Activated CD8-positive, alpha-beta memory T cell treated with anti-CD3 and anti-CD28 coated beads, Interleukin-2, amount 50 U/mL, for 48 hours (primary cell): ENCODE data around the gene PRRT4.
A peak's percentile ranks its signal among the peaks of the same experiment; 100 is the strongest.

Experiments used
- DNase-seq: peaks from one replicate; pipeline ENCODE4 v3.0.0-alpha.2; 2020

The PRRT4 gene

DNA sequence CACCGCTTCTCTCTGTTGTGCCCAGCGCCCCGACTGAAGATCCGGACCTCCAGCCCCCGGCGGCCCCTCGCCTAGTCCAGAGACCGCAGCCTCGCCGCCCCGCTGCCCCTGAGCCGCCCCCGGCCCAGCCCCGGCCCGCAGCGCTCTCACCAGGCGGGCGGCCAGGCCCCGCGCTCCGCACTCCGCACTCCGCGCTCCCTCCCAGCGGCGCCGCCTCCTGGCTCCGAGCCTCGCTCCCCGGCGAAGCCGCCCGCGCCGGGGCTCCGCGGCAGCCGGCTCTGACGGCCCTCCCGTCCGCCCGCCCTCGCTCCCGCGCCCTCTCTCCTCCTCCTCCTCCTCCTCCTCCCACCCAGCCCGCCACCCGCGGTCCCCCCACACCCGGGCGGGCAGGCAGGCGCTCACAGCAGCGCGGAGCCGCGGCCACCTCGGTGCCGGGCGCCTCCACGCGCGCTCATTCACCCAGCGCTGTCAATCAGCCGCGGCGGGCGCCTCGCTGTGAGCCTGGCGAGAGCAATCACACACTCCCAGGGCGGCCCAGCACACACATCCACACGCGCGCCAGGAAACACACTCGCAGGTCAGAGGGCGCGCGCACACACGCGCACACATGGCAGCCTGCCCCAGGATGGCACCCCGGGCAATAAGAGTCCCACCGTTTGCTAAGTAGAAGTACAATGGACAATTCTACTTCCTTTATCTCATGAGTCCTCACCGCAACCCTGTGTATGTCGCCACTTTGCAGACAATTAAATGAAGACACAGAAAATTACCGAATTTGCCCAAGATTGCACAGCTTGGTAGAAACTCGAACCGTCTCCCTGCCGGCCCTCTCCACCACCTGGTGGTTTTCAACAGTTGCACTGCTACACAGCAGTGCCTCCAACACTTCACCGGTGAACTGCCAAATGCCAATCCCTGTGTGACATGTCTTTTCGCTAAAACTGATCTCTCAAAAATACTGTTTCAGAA, at the start of gene PRRT4:
PRRT4 (minus strand) TSS at position 280 of the 969 bp plus-strand sequence.
- peak; percentile 63 for DNase-seq

DNA sequence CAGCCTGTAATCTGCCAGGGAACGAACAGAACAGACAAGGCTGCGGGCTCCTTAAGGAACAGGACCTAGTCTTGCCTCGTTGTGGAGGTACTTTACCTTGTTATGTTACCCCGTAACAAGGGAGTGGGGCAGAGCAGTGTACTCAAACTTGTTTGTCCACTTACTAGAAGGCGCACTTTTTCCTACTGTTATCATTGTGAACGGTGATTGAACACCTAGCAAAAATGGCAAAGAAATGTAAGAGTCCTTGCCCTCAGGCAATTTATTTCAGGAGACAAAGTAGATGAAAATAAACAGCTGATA, 48.9 kb upstream of the PRRT4 start:
- no peak for DNase-seq

DNA sequence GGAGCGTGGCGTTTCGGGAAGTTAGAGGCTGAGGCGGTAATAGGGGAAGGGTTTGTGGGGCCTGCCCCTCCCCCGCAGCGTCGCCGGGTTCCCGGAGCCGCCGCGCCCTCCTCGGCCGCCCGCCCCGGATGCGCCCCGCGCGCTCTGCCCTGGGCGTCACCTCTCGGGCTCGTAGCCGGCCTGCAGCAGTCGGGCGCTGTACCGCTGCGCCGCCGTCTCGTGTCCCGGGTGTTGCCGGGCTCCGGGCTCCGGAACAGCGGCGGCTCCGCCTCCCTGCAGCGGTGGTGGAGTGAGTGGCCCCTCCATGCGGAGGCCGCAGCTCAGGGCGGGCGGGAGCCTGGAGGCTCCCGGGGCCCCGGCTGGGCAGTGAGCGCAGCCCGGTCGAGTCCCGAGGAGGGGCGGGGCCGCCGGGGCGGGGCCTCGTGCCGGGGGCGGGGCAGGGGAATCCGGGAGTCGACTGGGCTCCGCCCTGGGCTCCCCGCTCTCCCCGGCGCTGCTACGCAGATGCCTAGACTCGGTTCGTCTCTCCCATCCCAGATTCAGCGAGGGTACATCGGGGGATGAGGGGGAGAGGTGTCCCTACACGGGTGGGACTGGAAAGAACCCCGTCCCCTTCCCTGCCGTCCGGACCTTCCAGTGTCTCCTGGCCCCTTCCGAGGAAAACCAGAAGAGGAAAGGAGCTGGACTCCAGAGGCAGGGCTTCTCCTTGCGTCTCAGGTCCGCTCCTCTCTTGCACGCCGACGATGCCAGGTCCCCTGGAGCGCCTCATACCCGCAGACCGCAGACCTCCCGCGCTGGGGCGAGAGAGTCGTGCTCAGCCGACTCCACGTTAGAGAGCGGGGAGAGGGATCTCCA, 48.3 kb upstream of the PRRT4 start, which contains the start of gene IMPDH1:
IMPDH1 (minus strand) TSS at position 387 of the 855 bp plus-strand sequence; CDS start at position 306, 81 bp downstream.
- peak; percentile 95 for DNase-seq

DNA sequence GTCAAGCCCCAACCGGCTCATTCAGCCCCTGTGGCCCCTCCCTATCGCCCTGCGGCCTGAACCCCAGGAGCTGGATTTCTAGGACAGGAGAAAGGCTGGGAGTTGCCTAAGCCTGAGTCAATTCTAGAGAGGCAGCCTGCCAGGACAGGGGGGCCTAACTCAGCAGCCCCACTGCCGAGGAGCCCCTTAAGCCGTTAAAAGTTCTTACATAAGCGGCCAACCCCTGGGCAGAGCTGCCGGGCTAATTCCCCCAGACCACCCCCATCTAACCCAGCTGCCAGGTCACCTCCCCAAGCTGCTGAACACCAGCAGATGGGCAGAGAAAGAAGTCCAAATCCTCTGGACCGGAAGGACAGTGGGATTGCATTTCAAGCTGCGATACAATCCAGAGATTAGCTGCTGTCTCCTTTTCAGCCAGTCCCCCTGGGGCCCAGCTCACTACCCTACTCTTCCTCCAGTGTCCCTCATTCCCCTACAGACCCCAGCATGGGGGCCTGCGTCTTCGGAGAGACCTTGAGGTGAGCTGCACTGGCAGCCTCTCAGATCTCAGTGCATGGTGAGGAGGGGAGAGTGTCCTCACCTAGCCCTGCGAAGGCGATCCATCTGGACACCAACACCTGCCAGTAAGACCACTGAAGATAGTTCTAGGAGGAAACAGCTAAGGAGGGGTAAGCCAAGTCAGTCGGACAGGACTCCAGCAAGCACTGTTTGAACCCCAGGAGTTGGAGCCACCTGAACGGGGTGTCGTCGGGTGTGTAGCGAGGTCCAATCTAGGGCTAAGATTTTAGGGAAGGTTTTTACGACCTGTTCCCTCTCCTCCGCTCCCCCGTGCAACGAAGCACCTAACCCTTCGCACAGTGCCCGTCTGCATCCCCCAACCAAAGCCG, 47.5 kb upstream of the PRRT4 start:
- DNase-seq = no peak

DNA sequence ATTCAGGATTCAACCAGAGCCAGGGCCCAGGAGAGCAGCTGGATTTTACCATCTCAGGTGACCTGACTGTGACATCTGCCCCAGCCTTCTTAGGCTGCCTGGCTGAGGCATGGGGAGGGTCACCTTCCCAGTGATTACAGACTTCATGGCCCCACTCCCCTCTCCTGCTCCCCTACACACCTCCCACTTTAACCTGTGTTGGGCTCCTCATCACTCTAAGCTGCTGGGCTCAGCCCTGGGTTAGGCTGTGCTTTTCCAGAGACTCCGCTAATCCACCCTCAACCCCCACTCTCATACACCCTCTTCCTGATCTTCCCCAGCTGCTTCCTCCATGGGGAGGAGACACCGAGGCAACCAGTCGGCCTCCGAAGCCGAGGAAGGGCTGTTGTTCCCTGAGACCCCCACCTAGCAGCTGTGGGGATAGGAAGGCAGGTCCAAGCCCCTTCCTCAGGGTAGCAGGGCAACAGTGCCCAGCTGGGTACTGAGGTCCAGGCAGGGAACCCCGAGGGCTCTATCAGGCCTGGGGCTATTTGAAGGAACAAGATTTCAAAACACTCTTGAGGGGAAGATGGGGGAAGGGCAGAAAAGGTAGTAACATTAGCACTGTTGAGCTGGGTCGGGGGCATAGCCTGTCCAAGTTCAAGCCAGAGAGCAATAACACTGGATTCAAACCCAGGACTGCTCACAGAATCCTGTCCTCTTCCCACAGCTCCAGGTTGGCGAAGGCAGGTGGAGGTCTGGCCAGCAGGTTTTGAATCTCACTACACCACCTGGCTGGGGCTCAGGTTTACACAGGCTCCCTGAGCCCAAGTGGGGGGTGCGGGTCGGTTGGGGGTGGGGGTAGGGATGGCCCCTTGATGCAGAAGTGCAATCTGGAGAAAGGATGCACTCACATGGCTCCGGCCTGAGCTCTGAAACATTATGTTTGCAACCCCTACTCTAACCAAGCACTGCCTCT, 46.5 kb upstream of the PRRT4 start:
- DNase-seq = no peak

DNA sequence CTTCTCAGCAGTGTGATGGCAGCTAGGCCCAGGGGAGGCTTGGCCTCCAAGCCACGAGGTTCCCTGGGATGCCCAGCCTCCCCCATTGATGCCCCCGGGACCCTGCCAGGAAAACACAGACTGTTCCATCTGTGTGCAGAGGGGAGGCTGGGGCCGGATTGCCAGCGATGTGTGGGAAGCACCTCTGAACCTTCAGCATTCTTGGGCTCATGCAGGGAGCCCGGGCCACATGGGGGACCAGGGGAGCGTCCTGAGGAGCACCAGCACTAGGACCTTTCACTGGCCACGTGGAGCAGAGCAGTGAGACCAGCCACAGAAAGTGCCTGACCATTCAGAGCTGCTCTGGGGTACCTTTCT, 45.7 kb upstream of the PRRT4 start:
- no peak for DNase-seq

DNA sequence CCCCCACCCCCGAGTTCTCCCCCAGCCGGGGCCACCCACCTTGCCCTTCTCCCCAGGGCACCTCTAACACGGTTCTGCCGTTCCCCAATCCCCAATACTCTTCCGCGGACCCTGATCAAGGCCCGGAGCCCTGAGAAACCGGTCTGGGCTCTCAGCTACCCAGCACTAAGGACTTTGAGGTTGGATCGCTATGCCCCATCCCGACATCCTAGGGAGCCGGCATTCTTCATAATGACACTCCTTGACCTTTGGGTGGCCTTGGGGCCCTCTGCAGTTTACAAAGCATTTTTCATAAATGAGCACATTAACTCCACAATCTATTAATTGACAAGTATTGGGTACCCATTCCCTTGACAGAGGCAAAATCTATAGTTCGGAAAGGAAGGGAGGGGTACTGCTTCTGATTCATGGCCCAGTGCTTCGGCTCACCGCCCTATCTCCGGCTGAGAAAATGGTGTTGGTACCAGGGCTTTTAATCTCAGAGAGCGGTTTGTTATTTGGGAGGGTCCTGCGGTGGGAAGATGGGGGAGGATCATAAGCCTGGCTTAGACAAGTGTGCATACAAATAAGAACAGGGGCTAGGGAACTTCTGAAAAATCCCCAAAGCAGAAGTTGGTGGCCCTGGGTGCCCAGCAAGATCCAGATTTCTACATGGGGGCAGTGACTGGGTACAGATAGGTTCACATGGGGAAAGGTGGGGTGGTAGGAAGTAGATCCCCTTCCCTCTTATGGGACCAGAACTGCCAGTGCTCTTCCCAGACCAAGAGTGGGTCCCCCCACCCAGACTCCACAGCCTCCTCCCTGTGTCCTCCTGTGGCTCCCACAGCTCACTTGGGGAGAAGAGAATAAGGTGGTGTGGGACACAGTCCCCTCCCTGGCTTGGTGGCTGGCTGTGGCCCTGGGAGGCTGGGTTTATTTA, 45.1 kb upstream of the PRRT4 start:
- no peak for DNase-seq

DNA sequence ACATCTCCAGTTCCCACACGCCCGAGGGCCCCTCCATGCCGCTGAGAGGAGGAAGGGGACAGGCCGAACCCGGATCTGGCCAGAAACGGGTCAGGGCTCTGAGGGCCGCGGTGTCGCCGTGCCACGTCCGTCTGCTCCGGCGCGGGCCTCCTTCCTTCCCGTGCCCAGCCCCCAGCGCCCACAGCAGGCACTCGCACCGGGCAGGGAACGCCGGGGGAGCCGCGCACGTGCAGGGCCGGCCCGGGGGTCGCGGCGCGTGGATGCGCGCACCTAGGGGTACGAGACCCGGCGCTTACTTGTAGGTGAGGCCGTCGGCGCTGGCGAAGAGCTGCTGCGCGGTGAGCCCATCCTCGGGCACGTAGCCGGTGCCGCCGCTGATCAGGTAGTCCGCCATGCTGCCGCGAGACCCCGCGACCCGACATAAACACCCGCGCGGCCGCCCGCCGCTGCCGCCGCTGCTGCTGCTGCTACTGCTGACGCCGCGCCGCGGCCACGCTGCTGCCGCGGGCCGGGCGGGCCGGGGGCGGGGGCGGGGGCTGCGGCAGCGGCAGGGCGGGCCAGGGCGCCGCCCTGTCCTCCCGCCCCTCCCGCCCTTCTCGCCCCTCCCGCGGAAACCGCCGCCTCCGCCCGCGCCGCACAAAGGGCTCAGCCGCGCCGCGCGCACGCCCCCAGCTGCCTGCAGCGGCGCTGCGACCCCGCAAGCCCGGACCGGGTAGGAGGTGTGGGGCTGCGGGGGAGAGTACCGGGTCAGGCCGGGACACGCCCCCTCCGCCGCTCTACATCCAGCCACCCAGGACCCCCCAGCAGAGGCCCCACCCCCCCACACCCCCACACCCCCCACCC, 44.2 kb upstream of the PRRT4 start:
- DNase-seq = peak; percentile 74

DNA sequence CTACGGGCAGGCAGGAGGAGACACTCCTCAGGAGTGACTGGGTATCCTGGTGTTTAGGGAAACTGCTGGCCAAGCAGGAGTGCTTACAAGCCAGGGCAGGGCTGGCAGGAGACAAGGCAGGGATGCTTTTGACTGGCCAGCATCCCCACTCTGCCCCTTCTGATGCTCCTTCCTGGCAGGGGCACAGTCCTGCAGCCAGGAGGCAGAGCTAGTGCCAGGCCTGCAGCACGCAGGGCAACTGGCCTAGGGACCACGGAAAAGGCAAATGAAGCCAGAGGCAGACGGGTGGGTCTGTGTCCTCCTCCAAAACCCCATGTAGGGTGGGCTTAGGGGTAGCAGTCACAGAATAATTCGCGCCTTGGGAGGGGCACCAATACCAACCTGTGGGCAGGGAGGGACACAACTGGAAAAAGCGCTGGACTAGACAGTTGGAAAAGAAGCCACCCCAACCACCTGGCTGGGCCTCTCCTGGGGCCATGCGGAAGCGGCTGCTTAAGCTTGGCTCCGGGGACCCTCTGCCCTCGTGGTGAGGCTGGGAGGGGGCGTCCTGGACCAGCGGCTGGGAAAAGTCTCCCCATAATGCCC, 43.5 kb upstream of the PRRT4 start:
- no peak for DNase-seq

DNA sequence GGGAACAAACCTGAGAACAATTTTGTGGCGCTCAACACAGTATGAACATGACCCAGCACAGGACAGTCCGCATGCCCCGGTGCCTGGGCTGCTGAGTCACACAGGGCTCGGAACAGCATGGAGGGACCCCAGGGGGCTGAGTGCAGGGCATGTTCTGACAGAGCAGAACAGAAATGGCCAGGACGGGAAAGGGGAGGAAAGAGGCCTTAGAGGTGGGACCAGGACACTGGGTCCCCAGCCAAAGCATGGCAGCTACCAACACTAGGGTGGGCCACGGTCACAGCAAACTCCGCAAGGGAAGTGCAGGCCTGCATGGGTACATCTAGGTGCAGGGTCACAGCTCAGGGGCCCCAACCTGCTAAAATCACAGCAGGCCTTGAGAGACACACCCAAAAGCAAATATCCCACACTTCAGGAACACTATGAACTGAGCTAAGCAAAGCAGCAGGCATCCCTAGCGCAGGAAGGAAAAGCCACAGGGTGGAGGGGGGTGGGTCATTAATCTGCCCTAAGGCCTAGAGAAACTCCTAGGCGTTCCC, 42.7 kb upstream of the PRRT4 start:
- no peak for DNase-seq

DNA sequence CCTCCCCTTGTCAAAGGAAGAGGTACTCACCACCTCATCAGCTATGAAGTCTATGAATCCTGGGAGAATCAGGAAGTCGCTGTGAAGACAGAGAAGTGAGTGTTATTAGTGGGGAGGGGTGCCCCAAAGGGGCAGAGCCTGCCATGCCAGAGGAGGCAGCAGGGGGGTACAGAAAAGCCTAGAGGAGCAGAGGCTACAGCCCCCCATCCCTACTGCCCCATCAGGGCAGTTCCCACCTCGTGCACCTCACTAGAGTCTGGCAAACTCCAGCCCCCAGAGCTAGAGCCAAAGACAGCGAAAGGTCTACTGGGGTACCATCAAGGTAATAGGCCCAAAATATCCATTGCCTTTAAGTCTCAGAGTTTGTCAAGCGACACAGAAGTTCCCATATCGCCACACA, 42.2 kb upstream of the PRRT4 start:
- DNase-seq = no peak

DNA sequence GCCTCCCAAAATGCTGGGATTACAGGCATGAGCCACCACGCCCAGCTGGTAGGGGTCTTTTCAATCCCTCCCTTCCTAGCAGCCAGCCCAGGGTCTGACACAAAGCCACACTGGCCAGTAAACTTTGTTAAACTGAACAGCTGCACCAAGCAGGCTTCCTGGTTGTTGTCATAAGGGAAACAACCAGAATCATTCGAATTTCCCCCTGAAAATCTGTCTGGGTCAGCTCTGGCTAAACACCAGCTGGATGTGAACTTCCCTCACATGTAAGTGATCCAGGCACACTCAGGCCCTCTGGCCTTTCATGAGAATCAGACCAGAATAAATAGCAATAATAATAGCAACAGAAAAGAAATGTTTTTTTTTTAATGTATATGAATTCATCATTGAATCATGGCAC, 40.9 kb upstream of the PRRT4 start:
- DNase-seq = no peak

DNA sequence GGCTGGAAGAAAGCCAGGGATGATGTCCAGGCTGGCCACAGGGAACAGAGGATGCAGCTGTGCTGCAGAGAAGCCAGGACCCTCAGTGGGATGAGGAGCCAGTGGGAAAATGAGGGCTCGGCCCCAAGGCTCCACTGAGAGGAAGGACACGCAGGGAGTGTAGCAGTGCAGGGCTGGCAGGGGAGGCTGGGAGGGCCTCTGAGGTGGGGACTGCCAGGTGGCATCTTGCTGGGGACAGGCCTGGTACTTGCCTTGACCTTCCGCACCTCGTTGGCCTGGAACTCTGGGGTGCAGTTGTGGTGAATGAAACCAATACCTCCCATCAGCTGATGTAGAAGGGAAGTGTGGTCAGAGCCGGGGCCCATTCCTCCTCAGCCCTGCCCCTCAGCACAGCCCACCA, 39.1 kb upstream of the PRRT4 start:
- no peak for DNase-seq

DNA sequence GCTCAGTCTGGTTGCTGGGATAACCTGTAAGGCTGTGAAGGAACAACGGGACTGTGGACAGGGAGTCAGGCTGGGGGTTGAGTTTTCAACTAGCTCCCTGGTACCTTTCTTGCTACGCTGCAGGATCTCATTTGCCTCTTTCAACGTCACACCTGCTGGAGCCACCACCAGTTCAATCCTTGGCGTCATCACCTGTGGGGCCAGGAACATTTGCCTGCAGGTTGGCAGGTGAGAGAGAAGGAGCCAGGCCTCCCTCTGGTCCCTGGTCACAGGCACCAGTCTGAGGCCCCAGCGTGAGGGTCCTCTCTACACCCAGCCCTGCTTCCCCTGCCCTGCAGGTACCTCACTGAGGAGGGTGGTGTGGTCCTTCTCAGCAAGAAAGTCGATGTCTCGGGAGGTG, 38.5 kb upstream of the PRRT4 start:
- no peak for DNase-seq

DNA sequence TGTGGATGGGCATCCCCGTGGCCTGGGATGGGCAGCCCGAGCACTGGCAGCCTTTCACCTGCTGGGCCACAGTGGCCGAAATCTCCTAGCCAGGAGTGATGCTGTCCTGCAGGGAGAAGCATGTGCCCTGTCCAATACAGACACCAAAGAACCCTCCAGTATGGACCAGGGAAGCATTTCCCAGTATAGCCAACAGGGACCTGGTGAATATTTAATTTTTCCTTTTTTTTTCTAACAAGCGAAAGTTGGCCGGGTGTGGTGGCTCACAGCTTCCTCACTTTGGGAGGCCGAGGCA, 37.3 kb upstream of the PRRT4 start:
- no peak for DNase-seq

DNA sequence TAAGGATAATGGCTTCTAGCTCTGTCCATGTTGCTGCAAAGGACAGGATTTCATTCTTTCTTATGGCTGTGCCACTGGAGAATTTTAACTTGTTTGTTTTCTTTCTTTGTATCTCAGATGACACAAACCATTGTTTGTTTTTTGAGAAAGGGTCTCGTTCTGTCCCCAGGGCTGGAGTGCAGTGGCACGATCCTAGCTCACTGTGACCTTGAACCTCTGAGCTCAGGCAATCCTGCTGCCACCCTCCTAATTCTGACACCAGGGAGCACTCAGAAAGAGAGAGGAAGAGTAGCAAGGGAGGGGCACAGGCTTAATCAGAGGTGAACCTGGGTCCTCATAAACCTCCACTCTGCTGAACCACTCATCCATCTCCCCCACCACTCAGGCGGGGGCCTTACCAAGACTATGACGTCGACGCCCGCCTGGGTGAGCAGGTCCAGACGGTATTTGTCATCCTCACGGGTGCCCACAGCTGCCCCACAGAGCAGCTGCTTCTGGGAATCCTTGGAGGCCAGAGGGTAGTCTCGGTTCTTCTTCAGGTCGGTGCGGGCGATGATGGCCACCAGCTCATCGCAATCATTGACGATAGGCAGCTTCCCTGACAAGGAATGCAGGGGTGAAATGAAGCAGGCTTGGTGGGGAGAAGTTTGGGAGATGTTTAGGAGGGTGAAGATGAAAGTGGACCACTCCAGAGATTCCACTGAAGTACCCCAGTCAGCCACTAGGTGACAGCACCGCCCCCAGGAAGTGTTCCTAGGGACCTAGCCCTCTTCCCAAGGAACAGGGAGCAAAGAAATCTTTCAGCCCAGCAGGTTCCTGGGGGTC, 36.7 kb upstream of the PRRT4 start:
- DNase-seq = no peak

DNA sequence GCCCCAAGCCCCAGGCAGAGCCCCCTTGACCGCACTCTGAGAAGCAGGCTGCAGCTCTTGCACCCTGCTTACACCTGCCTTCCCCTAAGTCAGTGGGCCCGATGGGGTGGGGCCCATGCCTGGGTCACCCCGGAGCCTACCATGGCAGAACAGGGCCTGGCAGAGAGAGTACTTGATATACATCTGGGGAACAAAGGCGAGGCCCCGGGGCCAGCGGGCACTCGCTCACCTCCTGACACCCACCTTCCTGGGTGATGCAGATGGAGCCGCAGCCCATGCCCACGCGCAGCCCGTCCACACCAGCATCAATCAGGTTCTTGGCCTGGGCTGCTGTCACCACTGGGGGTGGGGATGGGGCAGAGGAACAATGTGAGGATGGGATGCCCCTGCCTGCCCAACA, 34.9 kb upstream of the PRRT4 start:
- DNase-seq = no peak

DNA sequence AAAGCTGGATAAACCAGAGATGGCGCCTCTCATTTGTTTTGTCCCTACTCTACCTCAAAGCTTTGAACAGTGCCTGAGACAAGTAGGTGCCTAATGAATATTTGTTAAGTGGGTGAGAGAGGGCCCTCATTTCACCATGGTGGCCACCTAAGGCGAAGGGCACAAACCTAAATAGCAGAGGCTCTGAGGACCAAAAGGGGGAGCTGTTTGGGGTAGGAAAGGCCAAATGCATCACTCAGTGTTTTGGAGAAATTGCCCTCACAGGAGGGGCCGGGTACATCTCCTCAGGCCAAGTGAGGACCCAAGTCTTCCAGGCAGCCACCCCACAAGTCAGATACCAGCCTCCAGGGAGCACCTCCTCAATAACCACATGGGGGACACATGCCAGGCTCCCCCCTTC, 34.3 kb upstream of the PRRT4 start:
- no peak for DNase-seq
